Measurements from ENCODE around the gene RAB43.

The RAB43 gene

GRCh38 chr3:129059311-129059958, 62.2 kb downstream of the RAB43 start:
- peak; percentile 32 for DNase-seq

- peak; percentile 86 for DNase-seq
These were observed 63.0 kb downstream of the RAB43 start for GRCh38 chr3:129058441-129059200.

- DNase-seq = no peak
These were observed 64.4 kb downstream of the RAB43 start for GRCh38 chr3:129057249-129057648.

DNA sequence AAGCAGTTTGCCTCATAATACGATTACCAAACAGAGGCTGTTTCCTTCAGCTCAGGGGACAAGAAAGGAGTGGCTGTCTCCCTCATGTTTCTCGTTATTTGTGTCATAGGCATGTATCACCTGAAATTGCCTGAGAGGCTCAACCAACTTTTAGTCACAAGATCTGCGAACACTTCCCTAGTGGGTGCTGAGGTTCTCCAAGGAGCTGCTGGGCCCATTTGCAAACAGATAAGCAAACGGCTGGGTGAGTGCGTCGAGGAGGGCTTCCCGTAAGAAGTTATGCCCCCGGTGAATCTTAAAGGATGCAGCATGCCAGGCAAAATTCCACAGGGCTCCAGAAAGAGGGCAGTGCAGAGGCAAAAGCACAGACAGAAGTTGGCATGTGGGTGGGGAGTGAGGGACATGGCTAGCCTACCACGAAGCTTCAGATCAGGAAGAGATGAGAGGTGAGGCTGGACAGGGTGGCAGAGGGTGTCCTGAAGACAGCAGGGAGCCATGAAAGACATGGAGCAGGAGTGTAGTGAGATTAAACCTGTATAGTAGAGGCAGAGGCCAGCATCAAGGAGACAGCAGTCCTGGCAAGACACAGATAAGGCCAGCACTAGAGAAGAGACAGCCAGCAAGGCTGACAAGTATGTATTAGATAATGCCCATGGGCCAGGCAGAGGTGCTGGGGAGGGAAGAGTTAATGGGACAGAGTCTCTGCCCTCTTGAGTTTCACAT, 65.0 kb downstream of the RAB43 start:
- DNase-seq = no peak

DNA sequence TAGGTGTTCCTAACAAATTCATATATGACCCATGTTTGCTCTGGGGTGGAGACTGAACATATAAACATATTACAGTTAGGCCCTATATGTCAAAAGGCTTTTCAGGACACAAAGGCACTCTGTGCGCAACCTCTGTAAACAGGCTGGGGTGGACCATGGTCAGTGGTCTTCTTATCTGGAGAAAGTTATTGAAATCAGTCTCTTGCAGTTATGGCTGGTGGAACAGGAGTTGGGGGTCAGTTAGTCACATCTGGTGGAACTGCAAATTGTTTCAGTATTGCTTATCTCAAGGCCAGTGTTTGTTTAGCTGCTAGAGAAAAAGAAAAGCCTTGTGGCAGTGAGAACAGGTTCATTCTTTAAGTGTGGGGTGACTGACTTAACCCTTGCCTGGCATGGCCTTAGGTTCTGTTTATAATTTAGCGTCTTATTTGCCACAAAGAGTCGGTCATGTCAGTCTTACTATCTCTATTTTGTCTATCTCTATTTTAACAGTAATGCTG, 66.9 kb downstream of the RAB43 start:
- DNase-seq = peak; percentile 50

DNA sequence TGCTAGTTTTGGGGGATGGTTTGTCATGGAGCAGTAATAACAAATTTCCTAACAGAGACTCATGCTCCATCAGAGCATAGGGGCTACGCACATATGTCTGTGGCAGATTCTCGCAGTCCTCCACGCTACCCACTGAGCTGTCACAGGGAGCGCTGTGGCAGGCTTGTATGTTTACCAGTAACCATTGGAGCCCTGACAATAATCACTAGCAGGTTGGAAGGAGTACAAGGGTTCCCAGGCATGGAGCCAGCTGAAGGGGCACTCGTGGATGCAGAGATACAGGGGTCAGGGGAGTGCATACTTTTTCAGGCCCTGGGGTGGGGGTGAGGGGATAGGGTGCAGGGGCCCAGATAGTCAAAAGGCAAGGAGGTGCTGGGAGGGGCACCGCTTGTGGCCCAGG, 68.9 kb downstream of the RAB43 start:
- peak; percentile 28 for DNase-seq

GRCh38 chr3:129051871-129052340, 69.7 kb downstream of the RAB43 start:
- peak; percentile 62 for DNase-seq

DNA sequence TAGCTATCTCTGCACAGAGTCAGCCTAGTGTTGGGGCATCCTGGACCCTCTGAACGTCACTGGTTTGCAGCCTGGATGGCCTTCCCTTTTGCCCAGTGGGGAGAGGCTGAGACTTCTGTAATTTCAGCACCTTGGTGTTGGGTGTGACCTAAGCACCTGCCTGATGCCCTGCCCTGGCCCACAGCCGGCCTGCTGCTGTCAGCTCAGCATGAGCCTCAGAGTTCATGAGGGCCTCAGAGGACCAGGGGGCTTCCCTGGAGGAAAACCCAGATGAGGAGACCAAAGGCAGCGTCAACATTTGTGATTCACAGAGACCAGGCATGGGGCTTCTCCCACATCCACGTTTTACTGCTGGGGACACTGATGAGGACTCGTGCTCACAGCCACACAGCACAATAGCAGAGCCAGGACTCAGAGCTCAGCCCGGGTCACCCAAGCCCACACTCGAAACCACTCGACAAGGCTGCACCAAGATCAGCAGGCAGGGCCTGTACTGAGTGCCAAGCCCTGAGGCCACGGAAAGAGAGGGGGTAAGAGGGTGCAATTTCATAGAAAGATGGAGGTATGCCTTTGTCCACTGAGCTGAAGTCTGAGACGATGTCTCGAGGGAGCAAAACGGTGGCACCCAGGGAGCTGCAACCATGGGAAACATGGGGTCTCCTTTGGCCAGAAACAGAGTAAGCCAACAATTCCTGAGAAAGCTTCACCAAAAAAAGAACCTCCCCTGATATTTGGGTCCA, 70.9 kb downstream of the RAB43 start:
- DNase-seq = no peak

- no peak for DNase-seq
These were observed 74.1 kb downstream of the RAB43 start for GRCh38 chr3:129047553-129047839.

DNA sequence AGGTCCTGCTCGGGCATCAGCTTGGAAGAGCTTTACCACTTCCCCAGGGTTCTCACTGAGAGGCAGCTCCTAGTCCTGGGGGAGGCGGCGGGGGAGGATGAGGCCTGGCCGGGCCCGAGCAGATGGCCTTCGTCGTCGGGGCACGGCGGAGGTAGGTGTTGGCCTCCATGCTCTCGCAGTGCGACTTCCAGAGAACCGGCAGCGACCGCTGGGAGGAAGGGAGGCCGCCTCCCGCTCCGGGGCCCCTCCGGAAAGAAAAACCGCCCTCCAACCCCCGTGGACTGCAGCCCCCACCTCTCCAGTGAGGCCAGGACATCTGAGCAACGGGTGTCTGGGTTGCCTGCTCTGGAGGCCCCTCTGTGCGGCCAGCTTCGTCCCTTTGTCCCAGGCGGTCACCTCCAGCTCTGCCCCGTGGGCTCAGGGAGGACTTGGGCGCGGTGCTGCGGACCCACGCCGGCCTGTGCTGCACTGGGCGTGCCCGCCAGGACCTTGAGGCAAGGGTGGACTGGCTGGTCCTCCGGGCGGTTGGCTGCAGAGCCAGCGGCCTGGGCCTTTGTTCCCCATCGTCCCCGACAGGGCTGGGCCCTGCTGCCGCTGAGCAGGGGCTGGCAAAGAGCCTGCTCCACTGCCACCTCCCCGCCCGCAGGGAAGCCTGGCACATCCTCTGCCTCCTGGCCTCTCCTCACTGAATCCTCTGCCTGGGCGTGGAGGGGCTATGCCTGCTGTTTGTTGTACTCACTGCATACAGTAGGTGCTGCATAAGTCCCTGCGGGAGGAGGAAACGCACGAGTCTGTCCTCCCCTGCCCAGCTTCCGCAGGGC, 74.7 kb downstream of the RAB43 start:
- DNase-seq = no peak

- DNase-seq = no peak
These were observed 75.4 kb downstream of the RAB43 start for GRCh38 chr3:129046037-129046731.

GRCh38 chr3:129045675-129046036, 75.9 kb downstream of the RAB43 start:
- DNase-seq = peak; percentile 61

- DNase-seq = no peak
These were observed 80.9 kb downstream of the RAB43 start for GRCh38 chr3:129040579-129041300.

DNA sequence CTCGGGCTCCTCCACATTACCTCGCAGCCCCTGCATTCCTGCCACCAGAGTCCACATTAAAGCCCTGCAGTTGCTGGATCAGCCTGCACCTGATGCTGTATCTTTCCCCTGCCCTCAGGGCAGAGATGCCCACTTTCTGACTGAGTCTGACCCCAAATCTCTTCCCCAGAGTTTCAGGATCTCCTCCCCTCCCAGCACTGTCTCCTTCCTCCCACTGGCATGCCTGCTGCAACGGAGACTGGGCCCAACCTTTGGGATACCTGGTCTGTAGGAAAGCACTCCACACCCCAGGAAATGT, 81.6 kb downstream of the RAB43 start:
- no peak for DNase-seq

DNA sequence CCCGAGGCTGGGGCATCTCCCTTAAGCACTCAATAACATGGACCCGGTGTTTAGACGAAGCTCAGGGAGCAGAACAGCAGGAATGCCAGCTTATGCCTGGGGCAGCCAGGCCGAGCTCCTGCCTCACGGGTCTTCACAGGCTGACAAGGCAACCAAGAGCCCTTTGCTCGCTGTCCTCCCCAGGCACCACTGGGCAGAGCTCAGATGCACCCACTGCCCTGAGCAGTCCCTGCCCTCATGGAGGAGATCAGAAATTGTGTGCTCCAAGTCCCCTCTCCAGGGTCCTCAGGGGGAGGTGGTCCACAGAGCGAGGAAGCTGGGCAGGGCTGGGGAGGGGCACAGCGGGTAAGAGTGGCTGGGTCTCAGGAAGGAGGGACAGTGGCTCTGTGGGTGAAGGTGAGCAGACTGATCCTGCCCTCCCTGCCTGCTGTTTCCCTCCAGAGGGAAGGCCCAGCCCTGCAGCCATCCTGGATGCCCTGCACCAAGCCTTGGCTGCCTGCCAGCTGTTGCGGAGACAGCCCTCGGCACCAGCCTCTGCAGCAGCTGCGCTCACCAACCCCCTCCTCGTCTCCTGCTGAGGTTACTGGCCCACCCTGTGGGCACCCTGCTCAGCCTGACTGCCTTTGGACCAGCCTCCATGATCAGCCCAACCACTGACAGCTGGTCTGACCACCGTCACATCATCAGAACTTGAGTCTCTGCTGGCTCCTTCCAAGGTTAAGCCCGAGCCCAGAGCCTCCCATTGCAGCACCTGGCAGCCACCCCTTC, 82.1 kb downstream of the RAB43 start:
- DNase-seq = peak; percentile 46

DNA sequence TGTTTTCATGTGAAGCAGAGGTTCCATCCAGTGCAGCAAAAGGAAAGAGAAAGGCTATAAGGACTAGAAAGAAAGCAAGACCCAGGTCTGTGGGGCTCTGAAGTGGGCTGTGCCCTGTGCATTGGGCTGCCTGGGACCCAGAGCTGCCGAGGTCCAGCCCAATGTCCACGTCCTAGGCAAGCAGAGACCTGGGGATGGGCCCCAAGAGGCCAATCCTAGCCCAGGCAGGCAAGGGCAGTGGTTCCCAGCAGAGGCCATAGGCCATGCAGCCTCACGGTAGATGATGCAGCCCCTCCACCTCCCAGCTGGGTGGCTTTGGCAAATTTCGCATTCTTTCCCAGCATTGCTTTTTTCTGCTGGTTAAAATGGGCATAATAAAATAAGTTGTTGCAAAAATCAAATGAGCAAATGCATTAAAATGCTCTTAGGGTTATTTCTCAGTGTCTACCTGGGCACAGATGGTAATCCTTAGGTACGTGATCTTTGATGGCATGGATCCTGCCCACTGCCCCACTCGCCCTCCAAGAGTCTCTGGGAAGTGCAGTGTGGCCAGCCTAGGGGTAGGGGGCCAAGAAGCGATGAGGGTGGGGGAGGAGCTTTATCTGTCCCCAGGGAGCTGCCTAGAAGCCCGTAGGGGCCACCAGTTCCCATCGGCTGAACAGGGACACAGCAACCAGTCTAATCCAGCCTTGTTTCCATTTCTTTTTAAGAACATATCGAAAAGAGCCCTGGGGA, 83.3 kb downstream of the RAB43 start:
- no peak for DNase-seq

Data from DMS53 (cell line).